Measurements from ENCODE around the gene COL6A1. TPM values are rescaled to one million over a fixed set of nuclear protein-coding genes. Genes with fewer than 3 reads are reported as not detected.
A peak's percentile ranks its signal among the peaks of the same experiment; 100 is the strongest.

Gene COL6A1
- total and polyA plus RNA-seq, 2 experiments from 2014 or later: 296 to 592 TPM

- H3K79me2 ChIP-seq: no peaks in the 10 kb centered on the region
- H3K9me3 ChIP-seq (ENCODE audit: low read depth): no peaks in the 10 kb centered on the region
- TF ChIP-seq CTCF (IDR thresholded peaks at IDR 0.05; ENCODE audit: poor library complexity) (no peak), EZH2phosphoT487 (IDR thresholded peaks at IDR 0.05; ENCODE audit: low read depth, severe bottlenecking, unreplicated experiment) (no peak), EZH2 (IDR thresholded peaks at IDR 0.05; ENCODE audit: borderline replicate concordance) (no peak)
- no peaks in the 10 kb centered on the region for H4K20me1 ChIP-seq (ENCODE audit: insufficient read depth, poor library complexity, severe bottlenecking)
- H3K4me1 ChIP-seq (ENCODE audit: insufficient read depth): peaks cover 50% of the 10 kb centered on the region
- WGBS (ENCODE audit: low lambda C conversion rate, missing lambda C conversion rate): 75% methylated on average over 1 of the region's 1 CpG
- H3K4me2 ChIP-seq: peak overlapping the region; percentile 36
- no peak overlapping the region for H3K4me3 ChIP-seq
- no peaks in the 10 kb centered on the region for H3K36me3 ChIP-seq (replicated peaks; ENCODE audit: insufficient read depth, low read depth)
- peak; percentile 54 for DNase-seq (ENCODE audit: low spot score)
- no peak overlapping the region for H2AFZ ChIP-seq
- peak overlapping the region; percentile 78 for H3K27ac ChIP-seq
- no peaks in the 10 kb centered on the region for H3K9me2 ChIP-seq (replicated peaks; ENCODE audit: insufficient read depth)
- no peaks in the 10 kb centered on the region for H3K27me3 ChIP-seq
Observed at GRCh38 chr21:46028573-46029091, 47.1 kb downstream of the COL6A1 start.

GRCh38 chr21:46029186-46029924 lies 47.8 kb downstream of the COL6A1 start:
- Histone ChIP-seq H3K4me3 (no peak overlapping the region), H3K4me2 (no peak overlapping the region), H3K27ac (peak overlapping the region; percentile 78), H3K4me1 (ENCODE audit: insufficient read depth) (peaks cover 45% of the 10 kb centered on the region), H3K36me3 (replicated peaks; ENCODE audit: insufficient read depth, low read depth) (no peaks in the 10 kb centered on the region), H3K79me2 (no peaks in the 10 kb centered on the region), H3K27me3 (no peaks in the 10 kb centered on the region), H4K20me1 (ENCODE audit: insufficient read depth, poor library complexity, severe bottlenecking) (no peaks in the 10 kb centered on the region), H2AFZ (no peak overlapping the region), H3K9me3 (ENCODE audit: low read depth) (no peaks in the 10 kb centered on the region), H3K9me2 (replicated peaks; ENCODE audit: insufficient read depth) (no peaks in the 10 kb centered on the region)
- no peak for TF ChIP-seq EZH2 (IDR thresholded peaks at IDR 0.05; ENCODE audit: borderline replicate concordance)
- no peak for TF ChIP-seq EZH2phosphoT487 (IDR thresholded peaks at IDR 0.05; ENCODE audit: low read depth, severe bottlenecking, unreplicated experiment)
- no peak for TF ChIP-seq CTCF (IDR thresholded peaks at IDR 0.05; ENCODE audit: poor library complexity)
- WGBS (ENCODE audit: low lambda C conversion rate, missing lambda C conversion rate): 54% methylated on average over 5 of the region's 5 CpGs
- DNase-seq (ENCODE audit: low spot score): peak; percentile 32

- Histone ChIP-seq H2AFZ (no peak overlapping the region), H4K20me1 (ENCODE audit: insufficient read depth, poor library complexity, severe bottlenecking) (no peaks in the 10 kb centered on the region), H3K9me3 (ENCODE audit: low read depth) (no peaks in the 10 kb centered on the region), H3K9me2 (replicated peaks; ENCODE audit: insufficient read depth) (no peaks in the 10 kb centered on the region), H3K4me2 (no peak overlapping the region), H3K36me3 (replicated peaks; ENCODE audit: insufficient read depth, low read depth) (no peaks in the 10 kb centered on the region), H3K27me3 (no peaks in the 10 kb centered on the region), H3K27ac (no peak overlapping the region), H3K4me3 (no peak overlapping the region), H3K79me2 (no peaks in the 10 kb centered on the region), H3K4me1 (ENCODE audit: insufficient read depth) (peaks cover 36% of the 10 kb centered on the region)
- WGBS (ENCODE audit: low lambda C conversion rate, missing lambda C conversion rate): 92% methylated on average over 12 of the region's 12 CpGs
- TF ChIP-seq CTCF (IDR thresholded peaks at IDR 0.05; ENCODE audit: poor library complexity) (no peak), EZH2 (IDR thresholded peaks at IDR 0.05; ENCODE audit: borderline replicate concordance) (no peak), EZH2phosphoT487 (IDR thresholded peaks at IDR 0.05; ENCODE audit: low read depth, severe bottlenecking, unreplicated experiment) (no peak)
- DNase-seq (ENCODE audit: low spot score): no peak
Observed at GRCh38 chr21:46031484-46031883, 49.9 kb downstream of the COL6A1 start.

All from hepatocyte (in vitro differentiated cells).